M059J (cell line): ENCODE measurements around the gene RELB. TPM values are rescaled to one million over a fixed set of nuclear protein-coding genes. Genes with fewer than 3 reads are reported as not detected.

ENCODE experiments used
- DNase-seq: peaks from one replicate; pipeline ENCODE4 v3.0.0-alpha.2; 2012; ENCODE audit warnings: low read depth
- total RNA-seq: library from RNA; depleted of rRNA; stranded (reverse); fragments of >200 nt; shearing (Covaris generic); gene quantifications from 2 replicates; pipeline ENCODE4 v1.2.3, GENCODE V29; 2014; rRNA removed

RELB gene
- total RNA-seq, 1 experiment from 2014 or later = 4.9 TPM

DNA sequence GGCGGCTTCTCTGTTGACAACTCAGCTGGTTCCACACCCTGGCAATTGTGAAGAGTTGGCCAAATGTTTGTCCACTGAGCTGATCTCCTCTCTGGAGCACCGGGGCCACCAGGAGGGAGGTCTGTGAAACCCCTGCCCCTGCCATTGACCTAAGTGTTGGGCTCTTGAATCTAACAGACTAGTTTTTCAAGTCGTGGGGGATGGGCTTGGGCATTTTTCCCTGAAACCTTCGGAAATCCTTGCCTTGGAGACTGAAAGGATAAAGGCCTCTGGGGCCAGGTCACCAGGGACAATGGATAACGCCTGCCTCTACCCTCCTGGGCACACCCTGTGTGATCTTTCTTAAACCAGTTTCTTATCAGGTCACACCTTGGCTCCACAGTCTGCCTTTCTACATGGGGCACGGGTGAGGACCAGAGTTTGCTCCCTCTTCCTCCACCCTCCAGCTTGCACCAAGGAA, 78.7 kb downstream of the RELB start:
- DNase-seq = no peak

DNA sequence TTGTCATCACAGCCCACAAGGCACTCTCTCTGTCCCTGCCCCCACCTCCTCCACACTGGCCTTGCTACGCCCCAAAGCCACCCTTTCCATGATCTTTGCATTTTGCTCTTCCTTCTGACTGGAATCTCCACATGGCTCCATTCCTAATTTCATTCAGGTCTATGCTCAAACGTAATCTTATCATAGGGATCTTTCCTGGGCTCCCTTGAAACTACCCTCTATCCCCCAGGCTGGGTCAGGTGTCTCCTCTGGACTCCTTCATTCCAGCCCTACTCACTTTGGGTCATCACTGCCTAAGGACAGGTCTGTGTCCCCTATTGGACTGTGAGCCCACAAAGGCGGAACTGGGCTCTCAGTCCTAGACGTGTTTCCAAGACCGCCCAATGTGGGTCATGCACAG, 80.9 kb downstream of the RELB start:
- DNase-seq = no peak

DNA sequence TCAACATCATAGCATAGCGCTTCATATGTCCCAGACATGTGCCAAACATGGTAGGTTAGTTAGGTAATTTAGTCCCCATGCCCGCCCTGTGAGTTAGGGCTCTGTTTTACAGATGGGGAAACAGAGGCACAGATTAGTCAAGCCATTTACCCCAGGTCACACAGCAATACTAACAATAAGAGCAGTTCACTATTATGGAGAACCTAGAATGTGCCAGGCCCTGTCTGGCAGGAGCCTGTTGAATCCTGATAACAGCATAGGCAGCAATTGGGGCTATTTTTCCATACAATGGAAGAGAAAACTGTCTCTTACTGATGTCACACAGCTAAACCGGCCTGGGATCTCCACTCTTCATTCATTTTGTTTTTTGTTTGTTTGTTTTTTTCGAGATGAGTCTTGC, 85.2 kb downstream of the RELB start:
- no peak for DNase-seq

DNA sequence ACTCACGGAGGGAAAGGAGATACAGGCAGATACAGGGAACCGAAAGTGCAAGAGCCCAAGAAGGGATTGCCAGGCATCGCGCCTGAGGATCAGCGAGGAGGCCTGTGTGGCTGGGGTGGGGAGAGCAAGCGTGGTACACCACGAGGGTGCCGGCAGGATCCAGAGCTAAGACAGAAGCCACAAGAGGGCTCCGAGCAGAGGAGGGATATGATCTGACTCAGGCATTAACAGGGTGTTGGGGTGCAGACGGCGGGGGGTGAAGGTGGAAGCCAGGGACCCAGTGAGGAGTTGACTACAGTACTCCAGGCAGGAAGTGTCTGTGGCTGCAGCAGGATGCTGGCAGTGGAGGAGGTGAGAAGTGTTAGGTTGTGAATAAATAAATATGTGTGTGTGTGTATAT, 86.3 kb downstream of the RELB start:
- no peak for DNase-seq

Other genes starting within 250 kb of the RELB start
- not detected in 2 replicates for gene CBLC, start 223.6 kb upstream of the RELB start, total RNA-seq
- gene BCAM, start 192.4 kb upstream of the RELB start, total RNA-seq = 23.3 and 49.5 TPM in 2 replicates
- gene NECTIN2, start 155.2 kb upstream of the RELB start, total RNA-seq = 136 and 161 TPM in 2 replicates
- gene TOMM40, start 110.2 kb upstream of the RELB start, total RNA-seq = 100 and 113 TPM in 2 replicates
- 1.6 and 3.5 TPM in 2 replicates for gene APOE, start 95.7 kb upstream of the RELB start, total RNA-seq
- 1.4 and 5.4 TPM in 2 replicates for gene APOC1, start 86.9 kb upstream of the RELB start, total RNA-seq
- not detected in 2 replicates for gene APOC4, start 59.2 kb upstream of the RELB start, total RNA-seq
- not detected in 2 replicates for gene APOC2, start 55.4 kb upstream of the RELB start, total RNA-seq
- gene CLPTM1, start 46.1 kb upstream of the RELB start, total RNA-seq = 47.6 and 70.6 TPM in 2 replicates
- 18.6 and 64.6 TPM in 2 replicates for gene CLASRP, start 37.6 kb downstream of the RELB start, total RNA-seq
- not detected in 2 replicates for gene ZNF296, start 75.0 kb downstream of the RELB start, total RNA-seq
- 44.2 and 67.2 TPM in 2 replicates for gene GEMIN7, start 77.8 kb downstream of the RELB start, total RNA-seq
- 26.0 and 44.8 TPM in 2 replicates for gene PPP1R37, start 91.7 kb downstream of the RELB start, total RNA-seq
- gene NKPD1, start 159.5 kb downstream of the RELB start, total RNA-seq = not detected in 2 replicates
- 6.2 and 8.2 TPM in 2 replicates for gene TRAPPC6A, start 176.8 kb downstream of the RELB start, total RNA-seq
- 2.7 and 7.3 TPM in 2 replicates for gene BLOC1S3, start 177.3 kb downstream of the RELB start, total RNA-seq
- not detected in 2 replicates for gene EXOC3L2, start 243.9 kb downstream of the RELB start, total RNA-seq
- gene MARK4, start 249.8 kb downstream of the RELB start, total RNA-seq = 7.1 and 11.0 TPM in 2 replicates